Activated naive CD4-positive, alpha-beta T cell (primary cell): Measurements from ENCODE around the gene TNFRSF18.

Source experiments
- DNase-seq, 4 experiments: peaks; one replicate each; lab custom pipeline; 2025; lab: John Stamatoyannopoulos, UW

The TNFRSF18 gene

GRCh38 chr1:1166642-1167397, 39.6 kb downstream of the TNFRSF18 start:
- no peak for DNase-seq

GRCh38 chr1:1165900-1166421, 40.4 kb downstream of the TNFRSF18 start:
- no peak for DNase-seq

- no peak for DNase-seq
Observed at GRCh38 chr1:1165485-1165884, 40.9 kb downstream of the TNFRSF18 start.

- DNase-seq = no peak
Observed at GRCh38 chr1:1164701-1165451, 41.5 kb downstream of the TNFRSF18 start.

- no peak for DNase-seq
Observed at GRCh38 chr1:1164361-1164700, 42.1 kb downstream of the TNFRSF18 start.

GRCh38 chr1:1163538-1164070, 42.8 kb downstream of the TNFRSF18 start:
- DNase-seq = no peak

- DNase-seq = no peak
Observed at GRCh38 chr1:1162597-1163537, 43.5 kb downstream of the TNFRSF18 start.

- no peak for DNase-seq
Observed at GRCh38 chr1:1161683-1162079, 44.7 kb downstream of the TNFRSF18 start.

GRCh38 chr1:1161078-1161682, 45.2 kb downstream of the TNFRSF18 start:
- no peak for DNase-seq

- DNase-seq = no peak
Observed at GRCh38 chr1:1160281-1160930, 46.0 kb downstream of the TNFRSF18 start.

- peak in 1 of 4 experiments; percentile 37 for DNase-seq
Observed at GRCh38 chr1:1157914-1158710, 48.3 kb downstream of the TNFRSF18 start.

- peak in 2 of 4 experiments; percentile 31 to 50 for DNase-seq
Observed at GRCh38 chr1:1157426-1157913, 48.9 kb downstream of the TNFRSF18 start.

GRCh38 chr1:1157033-1157365, 49.4 kb downstream of the TNFRSF18 start:
- no peak for DNase-seq

GRCh38 chr1:1156140-1157032, 50.0 kb downstream of the TNFRSF18 start:
- no peak for DNase-seq

GRCh38 chr1:1155258-1155657, 51.1 kb downstream of the TNFRSF18 start:
- no peak for DNase-seq

GRCh38 chr1:1153874-1154273, 52.5 kb downstream of the TNFRSF18 start:
- DNase-seq = no peak
